GM18502 (cell line): ENCODE data around the gene ARSD.
"Not testable (repeated sequence)": the region's sequence is repeated elsewhere in the genome, so short reads cannot be mapped to it uniquely, and the experiment has no call there.

Experiments used
- ATAC-seq: cut with Tn5 transposase; IDR thresholded peaks from one replicate; pipeline ENCODE4 v1.9.1; 2021; ENCODE audit warnings: mild to moderate bottlenecking; ENCODE audit not compliant: unreplicated experiment, poor library complexity

ARSD gene

GRCh38 chrX:2897690-2898623, 31.2 kb downstream of the ARSD start:
- ATAC-seq, result not testable (repeated sequence)

GRCh38 chrX:2897311-2897689, 31.8 kb downstream of the ARSD start:
- no peak for ATAC-seq

- ATAC-seq, result no peak
Observed at GRCh38 chrX:2894885-2895292, 34.2 kb downstream of the ARSD start.

- ATAC-seq, result no peak
Observed at GRCh38 chrX:2892816-2893215, 36.3 kb downstream of the ARSD start.

- not testable (repeated sequence) for ATAC-seq
Observed at GRCh38 chrX:2890536-2891460, 38.3 kb downstream of the ARSD start.

GRCh38 chrX:2889706-2890490, 39.2 kb downstream of the ARSD start:
- ATAC-seq, result not testable (repeated sequence)

- ATAC-seq, result no peak
Observed at GRCh38 chrX:2889045-2889605, 40.0 kb downstream of the ARSD start.

GRCh38 chrX:2888309-2888708, 40.8 kb downstream of the ARSD start:
- ATAC-seq, result no peak

GRCh38 chrX:2883770-2884169, 45.4 kb downstream of the ARSD start:
- no peak for ATAC-seq

GRCh38 chrX:2879670-2880069, 49.5 kb downstream of the ARSD start:
- no peak for ATAC-seq

GRCh38 chrX:2878563-2878962, 50.6 kb downstream of the ARSD start:
- ATAC-seq, result no peak

GRCh38 chrX:2875798-2876399, 53.2 kb downstream of the ARSD start:
- no peak for ATAC-seq

- ATAC-seq, result no peak
Observed at GRCh38 chrX:2875136-2875481, 54.0 kb downstream of the ARSD start.

GRCh38 chrX:2874222-2875135, 54.7 kb downstream of the ARSD start:
- no peak for ATAC-seq

- ATAC-seq, result no peak
Observed at GRCh38 chrX:2872671-2873277, 56.4 kb downstream of the ARSD start.

- no peak for ATAC-seq
Observed at GRCh38 chrX:2871831-2872230, 57.3 kb downstream of the ARSD start.

- ATAC-seq, result no peak
Observed at GRCh38 chrX:2870650-2871049, 58.5 kb downstream of the ARSD start.

- ATAC-seq, result no peak
Observed at GRCh38 chrX:2867206-2867605, 61.9 kb downstream of the ARSD start.
